ENCODE data around the gene MS4A4E. TPM values are rescaled to one million over a fixed set of nuclear protein-coding genes. Genes with fewer than 3 reads are reported as not detected.

Gene MS4A4E
- total and polyA plus RNA-seq, 2 of the 13 experiments (the other 11 are each of a cell fraction or from before 2014, with no cell fraction given): not detected

DNA sequence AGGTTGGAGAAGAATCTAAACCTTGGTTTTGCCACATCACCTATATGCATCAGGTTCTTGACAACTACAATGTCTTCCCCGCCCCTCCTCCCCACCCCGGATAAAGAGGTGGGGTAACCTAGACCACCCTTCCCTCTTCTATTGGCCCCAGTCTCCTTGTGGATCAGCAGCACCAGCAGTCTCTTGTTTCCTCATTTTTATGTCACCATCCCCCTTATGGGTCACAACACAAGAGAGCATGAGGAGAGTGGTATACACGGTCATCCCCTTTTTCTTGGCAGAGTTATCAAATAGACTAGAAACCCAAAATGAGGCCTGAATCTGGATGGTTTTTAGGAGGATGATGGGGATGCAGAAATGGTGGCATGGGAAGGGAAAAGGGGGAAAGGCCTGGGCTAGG is 1.2 kb downstream of the MS4A4E start (continued):
- TF ChIP-seq TCF7L2 (IDR thresholded peaks at IDR 0.05; ENCODE audit: low read depth, low read length) (no peak), ZNF552 (CRISPR knock-in tag; IDR thresholded peaks at IDR 0.05; ENCODE audit: borderline replicate concordance) (no peak), TGIF2 (CRISPR knock-in tag; IDR thresholded peaks at IDR 0.05) (no peak), ZNF564 (CRISPR knock-in tag; IDR thresholded peaks at IDR 0.05) (no peak), RXRB (CRISPR knock-in tag; IDR thresholded peaks at IDR 0.05; ENCODE audit: borderline replicate concordance) (no peak), ZNF550 (CRISPR knock-in tag; IDR thresholded peaks at IDR 0.05; ENCODE audit: borderline replicate concordance) (no peak), NFKBIZ (CRISPR knock-in tag; IDR thresholded peaks at IDR 0.05) (no peak)
- TF ChIP-seq, protein P1, sequence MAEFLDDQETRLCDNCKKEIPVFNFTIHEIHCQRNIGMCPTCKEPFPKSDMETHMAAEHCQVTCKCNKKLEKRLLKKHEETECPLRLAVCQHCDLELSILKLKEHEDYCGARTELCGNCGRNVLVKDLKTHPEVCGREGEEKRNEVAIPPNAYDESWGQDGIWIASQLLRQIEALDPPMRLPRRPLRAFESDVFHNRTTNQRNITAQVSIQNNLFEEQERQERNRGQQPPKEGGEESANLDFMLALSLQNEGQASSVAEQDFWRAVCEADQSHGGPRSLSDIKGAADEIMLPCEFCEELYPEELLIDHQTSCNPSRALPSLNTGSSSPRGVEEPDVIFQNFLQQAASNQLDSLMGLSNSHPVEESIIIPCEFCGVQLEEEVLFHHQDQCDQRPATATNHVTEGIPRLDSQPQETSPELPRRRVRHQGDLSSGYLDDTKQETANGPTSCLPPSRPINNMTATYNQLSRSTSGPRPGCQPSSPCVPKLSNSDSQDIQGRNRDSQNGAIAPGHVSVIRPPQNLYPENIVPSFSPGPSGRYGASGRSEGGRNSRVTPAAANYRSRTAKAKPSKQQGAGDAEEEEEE (CRISPR knock-in tag; IDR thresholded peaks at IDR 0.05; ENCODE audit: borderline replicate concordance): no peak
- TF ChIP-seq, protein P2, sequence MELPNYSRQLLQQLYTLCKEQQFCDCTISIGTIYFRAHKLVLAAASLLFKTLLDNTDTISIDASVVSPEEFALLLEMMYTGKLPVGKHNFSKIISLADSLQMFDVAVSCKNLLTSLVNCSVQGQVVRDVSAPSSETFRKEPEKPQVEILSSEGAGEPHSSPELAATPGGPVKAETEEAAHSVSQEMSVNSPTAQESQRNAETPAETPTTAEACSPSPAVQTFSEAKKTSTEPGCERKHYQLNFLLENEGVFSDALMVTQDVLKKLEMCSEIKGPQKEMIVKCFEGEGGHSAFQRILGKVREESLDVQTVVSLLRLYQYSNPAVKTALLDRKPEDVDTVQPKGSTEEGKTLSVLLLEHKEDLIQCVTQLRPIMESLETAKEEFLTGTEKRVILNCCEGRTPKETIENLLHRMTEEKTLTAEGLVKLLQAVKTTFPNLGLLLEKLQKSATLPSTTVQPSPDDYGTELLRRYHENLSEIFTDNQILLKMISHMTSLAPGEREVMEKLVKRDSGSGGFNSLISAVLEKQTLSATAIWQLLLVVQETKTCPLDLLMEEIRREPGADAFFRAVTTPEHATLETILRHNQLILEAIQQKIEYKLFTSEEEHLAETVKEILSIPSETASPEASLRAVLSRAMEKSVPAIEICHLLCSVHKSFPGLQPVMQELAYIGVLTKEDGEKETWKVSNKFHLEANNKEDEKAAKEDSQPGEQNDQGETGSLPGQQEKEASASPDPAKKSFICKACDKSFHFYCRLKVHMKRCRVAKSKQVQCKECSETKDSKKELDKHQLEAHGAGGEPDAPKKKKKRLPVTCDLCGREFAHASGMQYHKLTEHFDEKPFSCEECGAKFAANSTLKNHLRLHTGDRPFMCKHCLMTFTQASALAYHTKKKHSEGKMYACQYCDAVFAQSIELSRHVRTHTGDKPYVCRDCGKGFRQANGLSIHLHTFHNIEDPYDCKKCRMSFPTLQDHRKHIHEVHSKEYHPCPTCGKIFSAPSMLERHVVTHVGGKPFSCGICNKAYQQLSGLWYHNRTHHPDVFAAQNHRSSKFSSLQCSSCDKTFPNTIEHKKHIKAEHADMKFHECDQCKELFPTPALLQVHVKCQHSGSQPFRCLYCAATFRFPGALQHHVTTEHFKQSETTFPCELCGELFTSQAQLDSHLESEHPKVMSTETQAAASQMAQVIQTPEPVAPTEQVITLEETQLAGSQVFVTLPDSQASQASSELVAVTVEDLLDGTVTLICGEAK (IDR thresholded peaks at IDR 0.05): no peak
- TF ChIP-seq, protein P2 (CRISPR knock-in tag; IDR thresholded peaks at IDR 0.05): no peak
- TF ChIP-seq, protein P3, sequence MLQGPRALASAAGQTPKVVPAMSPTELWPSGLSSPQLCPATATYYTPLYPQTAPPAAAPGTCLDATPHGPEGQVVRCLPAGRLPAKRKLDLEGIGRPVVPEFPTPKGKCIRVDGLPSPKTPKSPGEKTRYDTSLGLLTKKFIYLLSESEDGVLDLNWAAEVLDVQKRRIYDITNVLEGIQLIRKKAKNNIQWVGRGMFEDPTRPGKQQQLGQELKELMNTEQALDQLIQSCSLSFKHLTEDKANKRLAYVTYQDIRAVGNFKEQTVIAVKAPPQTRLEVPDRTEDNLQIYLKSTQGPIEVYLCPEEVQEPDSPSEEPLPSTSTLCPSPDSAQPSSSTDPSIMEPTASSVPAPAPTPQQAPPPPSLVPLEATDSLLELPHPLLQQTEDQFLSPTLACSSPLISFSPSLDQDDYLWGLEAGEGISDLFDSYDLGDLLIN (CRISPR knock-in tag; IDR thresholded peaks at IDR 0.05; ENCODE audit: borderline replicate concordance): no peak
- TF ChIP-seq, protein P4, sequence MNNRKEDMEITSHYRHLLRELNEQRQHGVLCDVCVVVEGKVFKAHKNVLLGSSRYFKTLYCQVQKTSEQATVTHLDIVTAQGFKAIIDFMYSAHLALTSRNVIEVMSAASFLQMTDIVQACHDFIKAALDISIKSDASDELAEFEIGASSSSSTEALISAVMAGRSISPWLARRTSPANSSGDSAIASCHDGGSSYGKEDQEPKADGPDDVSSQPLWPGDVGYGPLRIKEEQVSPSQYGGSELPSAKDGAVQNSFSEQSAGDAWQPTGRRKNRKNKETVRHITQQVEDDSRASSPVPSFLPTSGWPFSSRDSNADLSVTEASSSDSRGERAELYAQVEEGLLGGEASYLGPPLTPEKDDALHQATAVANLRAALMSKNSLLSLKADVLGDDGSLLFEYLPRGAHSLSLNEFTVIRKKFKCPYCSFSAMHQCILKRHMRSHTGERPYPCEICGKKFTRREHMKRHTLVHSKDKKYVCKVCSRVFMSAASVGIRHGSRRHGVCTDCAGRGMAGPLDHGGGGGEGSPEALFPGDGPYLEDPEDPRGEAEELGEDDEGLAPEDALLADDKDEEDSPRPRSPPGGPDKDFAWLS (CRISPR knock-in tag; IDR thresholded peaks at IDR 0.05; ENCODE audit: borderline replicate concordance): no peak

All from HepG2 (cell line).